Endometrial microvascular endothelial cells (primary cell): ENCODE results near the gene NIPBL. TPM values are rescaled to one million over a fixed set of nuclear protein-coding genes. Genes with fewer than 3 reads are reported as not detected.
"Not testable (repeated sequence)": the region's sequence is repeated elsewhere in the genome, so short reads cannot be mapped to it uniquely, and the experiment has no call there.

ENCODE experiments used
- in situ Hi-C: cut with HindIII; loops from 2 replicates; pipeline ENCODE4 v1.10.0; 2017; ENCODE audit warnings: low sequenced_read_pairs, low pct_unique_long_range_greater_than_20kb; ENCODE audit errors: inconsistent ontology term
- total RNA-seq: library from RNA; depleted of rRNA; stranded (reverse); fragments of >200 nt; gene quantifications from one replicate; pipeline ENCODE4 v1.2.3, GENCODE V29; 2015; ENCODE audit errors: inconsistent ontology term

Gene NIPBL
- 22.5 TPM for total RNA-seq

GRCh38 chr5:36876299-36876964 lies at the start of gene NIPBL:
Gene NIPBL, plus strand, starts transcription at chr5:36876769. Its CDS starts 76,928 bp downstream, at chr5:36953697.
- in situ Hi-C loops, result no loop called here

GRCh38 chr5:36832274-36832673 lies 44.3 kb upstream of the NIPBL start:
- in situ Hi-C loops, result no loop called here

- in situ Hi-C loops, result no loop called here
Observed at GRCh38 chr5:36836831-36837230, 39.7 kb upstream of the NIPBL start.

GRCh38 chr5:36839489-36840476 lies 36.8 kb upstream of the NIPBL start:
- in situ Hi-C loops, result no loop called here

- in situ Hi-C loops, result no loop called here
Observed at GRCh38 chr5:36841677-36842076, 34.9 kb upstream of the NIPBL start.

- in situ Hi-C loops, result no loop called here
Observed at GRCh38 chr5:36842087-36842486, 34.5 kb upstream of the NIPBL start.

- in situ Hi-C loops, result no loop called here
Observed at GRCh38 chr5:36844305-36844704, 32.3 kb upstream of the NIPBL start.

GRCh38 chr5:36848545-36848944 lies 28.0 kb upstream of the NIPBL start:
- in situ Hi-C loops, result not testable (repeated sequence)

GRCh38 chr5:36852903-36853302 lies 23.7 kb upstream of the NIPBL start:
- in situ Hi-C loops, result not testable (repeated sequence)

- in situ Hi-C loops, result no loop called here
Observed at GRCh38 chr5:36854402-36855140, 22.0 kb upstream of the NIPBL start.

- in situ Hi-C loops, result no loop called here
Observed at GRCh38 chr5:36855141-36855495, 21.5 kb upstream of the NIPBL start.

- in situ Hi-C loops, result no loop called here
Observed at GRCh38 chr5:36861871-36862270, 14.7 kb upstream of the NIPBL start.

- in situ Hi-C loops, result no loop called here
Observed at GRCh38 chr5:36870399-36871040, 6.0 kb upstream of the NIPBL start.

- in situ Hi-C loops, result no loop called here
Observed at GRCh38 chr5:36874465-36874864, 2.1 kb upstream of the NIPBL start.

GRCh38 chr5:36875051-36875789 lies 1.3 kb upstream of the NIPBL start:
- in situ Hi-C loops, result no loop called here

GRCh38 chr5:36875790-36876298 lies 725 bp upstream of the NIPBL start:
- in situ Hi-C loops, result no loop called here

- in situ Hi-C loops, result no loop called here
Observed at GRCh38 chr5:36876965-36877666, 547 bp downstream of the NIPBL start.
